ENCODE data around the gene ADAM10.
A peak's percentile ranks its signal among the peaks of the same experiment; 100 is the strongest.

ADAM10 gene

DNA sequence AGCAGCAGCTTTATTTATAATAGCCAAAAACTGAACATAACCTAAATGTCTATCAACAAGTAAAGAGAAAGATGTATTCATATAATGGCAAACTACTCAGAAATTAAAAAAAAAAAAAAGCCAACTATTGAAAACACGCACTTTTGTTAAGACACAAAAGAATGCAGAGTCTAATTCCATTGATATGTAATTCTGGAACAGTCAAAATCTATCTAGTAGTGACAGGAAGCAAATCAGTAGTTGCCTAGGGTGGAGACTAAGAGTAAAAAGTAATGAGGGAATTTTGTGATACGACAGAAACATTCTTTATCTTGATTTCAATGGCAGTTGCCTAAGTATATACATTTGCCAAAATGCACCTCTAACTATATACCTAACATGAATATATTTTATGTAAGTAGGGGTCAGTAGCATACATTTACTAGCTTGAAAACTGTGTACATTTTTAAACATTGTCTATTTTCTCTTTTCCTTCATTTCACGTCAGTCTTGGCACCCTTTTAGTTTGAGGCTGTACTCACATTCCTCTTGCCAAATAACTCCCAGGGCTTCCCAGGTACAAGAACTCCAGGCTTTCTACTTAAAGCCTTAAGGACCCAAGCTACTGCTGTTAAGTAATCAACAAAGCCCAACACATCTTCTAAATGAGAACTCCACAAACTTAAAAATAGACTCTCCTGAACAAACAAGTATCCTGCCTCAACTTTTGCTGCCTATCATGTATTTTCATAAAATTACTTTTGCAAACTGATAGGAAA is 54.7 kb downstream of the ADAM10 start:
- DNase-seq (no peak), ATAC-seq (replicated peaks) (no peak)
- Mint-ChIP-seq H3K36me3 (peaks cover 25 to 26% of the 10 kb centered on the region in 2 donors), H3K4me3 (no peak overlapping the region), H3K9me3 (peaks cover 4 to 10% of the 10 kb centered on the region in 2 donors), H3K27ac (no peak overlapping the region), H3K27me3 (no peaks in the 10 kb centered on the region), H3K4me1 (peaks cover 30 to 68% of the 10 kb centered on the region in 2 donors)

DNA sequence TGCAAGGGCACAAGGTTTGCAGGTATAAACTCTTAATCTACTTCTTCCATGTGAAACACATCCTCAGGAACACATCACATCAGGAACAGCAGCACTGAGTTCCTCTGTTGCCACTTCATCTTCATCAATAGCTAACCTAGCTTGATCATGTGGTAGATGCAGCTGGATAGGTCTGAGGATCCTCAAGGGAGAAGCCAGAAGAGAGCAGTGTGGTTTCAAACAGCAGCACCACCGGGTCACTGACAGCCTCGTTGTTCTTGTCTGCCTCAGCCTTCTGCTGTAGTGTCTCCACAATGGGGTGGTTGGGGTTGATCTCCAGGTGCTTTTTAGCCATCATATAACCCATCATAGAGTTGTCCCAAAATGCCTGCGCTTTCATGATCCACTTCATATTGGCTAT is 58.8 kb downstream of the ADAM10 start:
- Mint-ChIP-seq H3K36me3 (peaks cover 4 to 5% of the 10 kb centered on the region in 2 donors), H3K4me3 (no peak overlapping the region), H3K27ac (no peak overlapping the region), H3K9me3 (no peaks in the 10 kb centered on the region), H3K4me1 (peaks cover 14 to 42% of the 10 kb centered on the region in 2 donors), H3K27me3 (no peaks in the 10 kb centered on the region)
- ATAC-seq (replicated peaks) (peak; percentile 91 to 94), DNase-seq (no peak)

DNA sequence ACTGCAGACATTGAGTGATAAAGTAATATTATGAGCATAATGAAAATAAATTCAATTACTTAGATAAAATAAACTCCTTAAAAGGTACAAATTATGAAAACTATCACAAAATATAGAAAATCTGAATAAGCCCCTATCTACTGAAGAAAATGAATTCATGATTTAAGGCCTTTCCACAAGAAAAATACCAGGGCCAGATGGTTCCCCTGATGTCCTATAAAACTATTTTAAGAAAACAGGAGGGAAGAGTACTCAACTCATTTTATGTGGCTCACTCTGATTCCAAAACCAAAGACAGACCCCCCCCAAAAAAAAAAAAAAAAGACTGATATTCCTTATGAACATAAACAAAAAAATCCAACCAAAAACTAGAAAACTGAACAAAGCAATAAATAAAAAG is 59.9 kb downstream of the ADAM10 start:
- DNase-seq (no peak), ATAC-seq (replicated peaks) (no peak)
- H3K36me3 Mint-ChIP-seq: peaks cover 5 to 6% of the 10 kb centered on the region in 2 donors
- no peak overlapping the region for H3K4me3 Mint-ChIP-seq
- H3K27ac Mint-ChIP-seq: no peak overlapping the region
- H3K9me3 Mint-ChIP-seq: no peaks in the 10 kb centered on the region
- H3K27me3 Mint-ChIP-seq: no peaks in the 10 kb centered on the region
- peaks cover 15 to 37% of the 10 kb centered on the region in 2 donors for H3K4me1 Mint-ChIP-seq

DNA sequence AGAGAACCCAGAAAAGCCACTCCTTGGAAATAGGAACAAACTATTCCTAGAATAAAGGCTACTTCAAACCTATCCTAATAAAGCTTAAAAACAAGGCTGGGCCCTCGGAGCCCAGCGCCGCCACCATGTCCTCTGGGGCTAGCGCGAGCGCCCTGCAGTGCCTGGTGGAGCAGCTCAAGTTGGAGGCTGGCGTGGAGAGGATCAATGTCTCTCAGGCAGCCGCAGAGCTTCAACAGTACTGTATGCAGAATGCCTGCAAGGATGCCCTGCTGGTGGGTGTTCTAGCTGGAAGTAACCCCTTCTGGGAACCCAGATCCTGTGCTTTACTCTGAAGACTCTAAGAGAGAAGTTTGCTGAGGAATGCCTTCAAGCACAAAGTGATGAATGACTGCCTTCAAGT is 63.2 kb downstream of the ADAM10 start:
- no peaks in the 10 kb centered on the region for H3K27me3 Mint-ChIP-seq
- DNase-seq: no peak
- H3K27ac Mint-ChIP-seq: no peak overlapping the region
- H3K4me1 Mint-ChIP-seq: peaks cover 18 to 25% of the 10 kb centered on the region in 2 donors
- no peaks in the 10 kb centered on the region for H3K9me3 Mint-ChIP-seq
- peaks cover 0 to 9% of the 10 kb centered on the region in 2 donors for H3K36me3 Mint-ChIP-seq
- no peak overlapping the region for H3K4me3 Mint-ChIP-seq
- no peak for ATAC-seq (replicated peaks)

DNA sequence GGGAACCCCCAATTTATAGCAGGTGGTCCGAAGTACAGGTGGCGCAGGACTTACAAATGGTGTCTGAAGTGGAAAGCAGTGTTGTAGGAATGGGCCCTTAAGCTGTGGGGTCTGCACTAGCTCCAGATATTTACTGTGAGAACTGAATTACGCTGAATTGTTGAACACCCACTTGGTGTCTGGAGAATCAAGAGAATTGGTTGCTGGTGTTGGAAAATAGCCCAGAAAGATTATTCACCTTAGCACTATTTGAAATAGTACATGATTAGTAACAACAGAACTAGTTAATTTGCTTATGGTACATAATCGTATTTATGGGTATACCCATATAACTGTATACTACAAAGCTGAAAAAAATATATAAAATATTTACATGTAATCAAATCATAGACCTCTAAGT is 64.8 kb downstream of the ADAM10 start:
- Mint-ChIP-seq H3K4me1 (peaks cover 8 to 10% of the 10 kb centered on the region in 2 donors), H3K36me3 (peaks cover 3 to 9% of the 10 kb centered on the region in 2 donors), H3K4me3 (no peak overlapping the region), H3K9me3 (no peaks in the 10 kb centered on the region), H3K27ac (peak overlapping the region; percentile 31), H3K27me3 (no peaks in the 10 kb centered on the region)
- ATAC-seq (replicated peaks) (no peak), DNase-seq (no peak)

DNA sequence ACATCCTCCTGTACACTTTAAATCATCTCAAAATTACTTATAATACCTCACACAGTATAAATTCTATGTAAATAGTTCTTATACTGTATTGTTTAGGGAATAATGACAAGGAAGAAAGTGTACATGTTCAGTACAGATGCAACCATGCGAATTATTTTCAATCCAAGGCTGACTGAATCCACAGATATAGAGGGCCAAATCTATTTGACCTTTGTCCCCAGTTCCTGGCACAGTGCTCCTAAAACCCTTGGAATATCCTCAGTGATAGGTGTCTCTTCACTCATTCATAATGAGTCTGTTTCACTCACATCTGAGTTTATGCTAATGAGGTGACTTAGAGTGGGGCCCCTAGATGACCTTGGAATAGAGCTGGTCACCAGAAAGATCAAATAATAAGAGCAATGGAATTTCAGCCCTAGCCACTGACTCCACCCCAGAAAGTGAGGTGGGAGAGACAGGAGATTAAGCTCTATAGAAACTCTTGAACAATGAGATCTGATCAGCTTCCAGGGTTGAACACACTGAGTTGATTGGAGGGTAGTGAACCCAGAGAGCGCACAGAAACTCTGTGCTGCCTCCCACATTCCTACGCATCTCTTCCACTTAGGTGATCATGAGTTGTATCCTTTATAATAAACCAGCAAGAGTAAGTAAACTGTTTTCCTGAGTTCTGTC is 65.3 kb downstream of the ADAM10 start:
- DNase-seq: no peak
- ATAC-seq (replicated peaks): no peak
- peaks cover 3 to 9% of the 10 kb centered on the region in 2 donors for H3K36me3 Mint-ChIP-seq
- no peaks in the 10 kb centered on the region for H3K27me3 Mint-ChIP-seq
- H3K27ac Mint-ChIP-seq: peak overlapping the region; percentile 31
- H3K4me1 Mint-ChIP-seq: peaks cover 8% of the 10 kb centered on the region in 2 donors
- H3K9me3 Mint-ChIP-seq: no peaks in the 10 kb centered on the region
- H3K4me3 Mint-ChIP-seq: no peak overlapping the region

DNA sequence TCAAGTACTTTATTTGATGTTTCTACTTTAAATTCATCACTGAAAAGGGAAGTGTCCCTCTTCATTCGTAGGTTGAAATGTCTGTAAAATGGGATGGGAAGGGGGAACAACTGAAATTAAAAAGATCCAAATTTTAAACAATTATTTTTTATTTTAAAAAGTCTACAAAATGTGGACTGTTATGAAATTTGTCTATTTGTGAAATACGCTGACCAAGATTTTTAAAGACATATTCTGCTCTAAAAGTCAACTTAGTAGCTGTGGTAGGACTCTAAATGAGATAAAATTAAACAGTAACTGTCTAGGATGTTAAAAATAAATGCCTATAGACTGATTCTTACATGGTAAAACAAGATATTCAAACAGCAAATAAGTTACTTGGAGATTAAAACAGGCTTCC is 67.3 kb downstream of the ADAM10 start:
- Mint-ChIP-seq H3K4me1 (peaks cover 6 to 17% of the 10 kb centered on the region in 2 donors), H3K27ac (no peak overlapping the region), H3K4me3 (no peak overlapping the region), H3K9me3 (no peaks in the 10 kb centered on the region), H3K36me3 (peaks cover 3 to 14% of the 10 kb centered on the region in 2 donors), H3K27me3 (no peaks in the 10 kb centered on the region)
- ATAC-seq (replicated peaks) (no peak), DNase-seq (no peak)

DNA sequence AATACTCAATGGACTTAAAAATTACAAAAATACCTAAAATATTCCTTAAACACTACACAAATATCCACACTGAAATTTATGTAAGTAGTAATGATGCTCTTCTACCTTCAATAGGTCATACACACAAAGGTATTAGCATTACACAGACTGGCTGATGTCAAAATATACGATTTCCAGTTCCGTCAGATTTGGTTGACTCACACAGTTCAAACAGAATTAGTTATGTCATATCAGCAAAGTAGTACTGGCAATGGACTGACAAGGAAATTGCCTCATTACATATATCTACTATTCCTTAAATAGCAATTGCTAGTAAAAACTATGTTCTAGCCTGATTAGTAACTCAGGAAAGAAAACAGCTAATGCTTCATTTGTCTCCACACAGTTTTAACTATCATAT is 70.8 kb downstream of the ADAM10 start:
- no peaks in the 10 kb centered on the region for H3K9me3 Mint-ChIP-seq
- DNase-seq (no peak), ATAC-seq (replicated peaks) (no peak)
- H3K4me1 Mint-ChIP-seq: peaks cover 0 to 10% of the 10 kb centered on the region in 2 donors
- H3K27ac Mint-ChIP-seq: no peak overlapping the region
- no peaks in the 10 kb centered on the region for H3K27me3 Mint-ChIP-seq
- H3K36me3 Mint-ChIP-seq: peaks cover 3 to 13% of the 10 kb centered on the region in 2 donors
- H3K4me3 Mint-ChIP-seq: no peak overlapping the region

DNA sequence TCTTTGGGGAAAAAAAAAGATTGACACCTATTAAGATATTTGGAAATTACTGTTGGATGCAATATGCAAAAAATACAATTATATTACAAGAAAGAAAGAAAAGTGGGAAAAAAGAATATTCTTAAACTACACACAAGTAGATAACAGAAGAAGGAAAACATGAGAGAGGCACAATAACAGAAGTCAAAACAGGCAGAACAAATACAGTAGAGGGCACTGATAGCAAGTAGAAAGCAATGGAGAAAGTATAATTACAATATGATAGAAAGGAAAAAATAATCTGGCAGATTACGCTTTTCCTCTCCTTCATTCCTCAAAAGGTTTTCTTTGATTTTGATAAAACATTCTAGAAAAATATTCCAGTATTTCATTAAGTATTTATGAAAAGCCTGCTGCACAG is 72.1 kb downstream of the ADAM10 start:
- no peaks in the 10 kb centered on the region for H3K9me3 Mint-ChIP-seq
- H3K4me1 Mint-ChIP-seq: peaks cover 0 to 10% of the 10 kb centered on the region in 2 donors
- H3K36me3 Mint-ChIP-seq: peaks cover 5 to 18% of the 10 kb centered on the region in 2 donors
- DNase-seq (no peak), ATAC-seq (replicated peaks) (no peak)
- H3K4me3 Mint-ChIP-seq: no peak overlapping the region
- H3K27ac Mint-ChIP-seq: no peak overlapping the region
- H3K27me3 Mint-ChIP-seq: no peaks in the 10 kb centered on the region

DNA sequence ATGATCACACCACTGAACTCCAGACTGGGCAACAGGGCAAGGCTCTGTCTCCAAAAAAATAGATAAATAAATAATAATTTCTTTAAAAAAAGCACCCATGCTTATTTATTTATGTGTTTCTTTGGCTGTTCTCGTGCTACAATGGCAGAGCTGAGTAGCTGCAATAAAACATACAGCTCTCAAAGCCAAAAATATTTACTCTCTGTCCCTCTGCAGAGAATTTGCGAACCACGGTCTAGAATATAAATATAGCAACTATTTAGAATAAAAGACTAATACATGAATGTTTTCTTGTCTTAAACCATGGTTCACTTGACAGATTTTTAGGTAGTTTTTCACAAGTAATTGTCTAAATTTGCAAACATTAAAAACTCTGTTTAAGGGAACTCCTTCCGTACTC is 72.7 kb downstream of the ADAM10 start:
- Mint-ChIP-seq H3K4me1 (peaks cover 0 to 10% of the 10 kb centered on the region in 2 donors), H3K9me3 (no peaks in the 10 kb centered on the region), H3K4me3 (no peak overlapping the region), H3K27ac (no peak overlapping the region), H3K36me3 (peaks cover 8 to 22% of the 10 kb centered on the region in 2 donors), H3K27me3 (no peaks in the 10 kb centered on the region)
- ATAC-seq (replicated peaks) (no peak), DNase-seq (no peak)

DNA sequence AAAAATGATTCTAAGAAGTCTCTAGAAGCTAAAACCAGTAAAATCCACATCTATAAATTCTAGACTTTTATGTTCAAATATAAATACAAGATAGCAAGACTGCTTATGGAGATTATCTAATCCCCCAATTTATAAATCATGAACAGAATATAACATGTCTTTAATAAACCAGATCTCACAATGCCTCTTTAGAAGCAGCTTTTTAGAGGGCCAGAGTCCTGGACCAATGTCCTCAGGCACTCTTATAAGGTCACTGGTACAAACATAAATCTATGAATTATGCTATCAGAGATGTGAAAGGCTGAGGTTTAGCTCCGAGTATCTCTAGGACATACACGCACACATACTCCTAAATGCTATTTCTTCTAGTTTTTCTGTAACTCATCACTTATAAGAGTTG is 78.3 kb downstream of the ADAM10 start:
- no peak overlapping the region for H3K27ac Mint-ChIP-seq
- no peak for DNase-seq

DNA sequence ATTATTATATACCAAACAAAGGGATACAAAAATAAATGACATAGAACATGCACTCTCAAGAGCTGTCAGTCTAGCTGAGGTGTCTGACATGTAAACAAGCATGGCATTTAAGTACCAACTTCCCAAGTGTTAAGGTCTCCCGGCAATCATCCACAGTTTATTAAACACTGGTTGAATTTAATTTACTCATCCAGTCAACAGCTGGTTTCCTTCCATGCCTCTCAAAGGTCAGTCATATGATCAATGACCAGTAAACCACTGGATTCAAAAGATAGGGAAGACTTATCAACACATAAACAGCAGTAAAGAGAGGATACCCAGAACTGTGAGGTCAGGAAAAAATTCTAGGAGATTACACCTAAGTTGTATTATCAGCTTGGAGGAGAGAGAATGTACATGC is 80.4 kb downstream of the ADAM10 start:
- ATAC-seq (replicated peaks): no peak
- H3K36me3 Mint-ChIP-seq: peaks cover 11 to 25% of the 10 kb centered on the region in 2 donors
- H3K27me3 Mint-ChIP-seq: no peaks in the 10 kb centered on the region
- peaks cover 13 to 25% of the 10 kb centered on the region in 2 donors for H3K4me1 Mint-ChIP-seq
- H3K27ac Mint-ChIP-seq: no peak overlapping the region
- no peak for DNase-seq
- H3K9me3 Mint-ChIP-seq: no peaks in the 10 kb centered on the region
- H3K4me3 Mint-ChIP-seq: no peak overlapping the region

More for the DNA sequence above, 78.3 kb downstream of the ADAM10 start:
- H3K4me1 Mint-ChIP-seq: peaks cover 8 to 17% of the 10 kb centered on the region in 2 donors
- peaks cover 4 to 21% of the 10 kb centered on the region in 2 donors for H3K36me3 Mint-ChIP-seq
- H3K9me3 Mint-ChIP-seq: no peaks in the 10 kb centered on the region
- ATAC-seq (replicated peaks): no peak
- H3K4me3 Mint-ChIP-seq: no peak overlapping the region
- H3K27me3 Mint-ChIP-seq: no peaks in the 10 kb centered on the region

DNA sequence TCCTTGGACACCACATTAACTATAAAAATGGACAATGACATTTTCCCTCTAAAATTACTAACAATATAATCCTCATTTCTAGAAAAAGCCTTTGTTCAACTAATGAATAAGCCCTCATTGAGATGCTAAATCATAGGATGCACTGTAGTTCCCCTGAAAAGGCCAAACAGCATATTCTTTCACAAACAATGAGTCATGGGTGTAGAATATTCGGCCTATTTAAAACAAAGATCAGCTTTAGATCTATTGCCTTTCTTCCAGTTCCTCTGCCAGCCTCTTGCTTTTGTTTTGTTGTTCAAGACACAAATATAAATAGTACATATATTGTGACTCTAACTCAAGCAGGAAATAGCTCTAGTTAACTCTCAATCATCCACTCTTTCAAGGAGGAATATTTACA is 82.5 kb downstream of the ADAM10 start:
- peak in 1 of 2 donors; percentile 33 for ATAC-seq (replicated peaks)
- no peaks in the 10 kb centered on the region for H3K9me3 Mint-ChIP-seq
- H3K4me3 Mint-ChIP-seq: no peak overlapping the region
- no peaks in the 10 kb centered on the region for H3K27me3 Mint-ChIP-seq
- H3K4me1 Mint-ChIP-seq: peaks cover 13 to 25% of the 10 kb centered on the region in 2 donors
- peaks cover 18 to 26% of the 10 kb centered on the region in 2 donors for H3K36me3 Mint-ChIP-seq
- no peak for DNase-seq
- H3K27ac Mint-ChIP-seq: no peak overlapping the region

DNA sequence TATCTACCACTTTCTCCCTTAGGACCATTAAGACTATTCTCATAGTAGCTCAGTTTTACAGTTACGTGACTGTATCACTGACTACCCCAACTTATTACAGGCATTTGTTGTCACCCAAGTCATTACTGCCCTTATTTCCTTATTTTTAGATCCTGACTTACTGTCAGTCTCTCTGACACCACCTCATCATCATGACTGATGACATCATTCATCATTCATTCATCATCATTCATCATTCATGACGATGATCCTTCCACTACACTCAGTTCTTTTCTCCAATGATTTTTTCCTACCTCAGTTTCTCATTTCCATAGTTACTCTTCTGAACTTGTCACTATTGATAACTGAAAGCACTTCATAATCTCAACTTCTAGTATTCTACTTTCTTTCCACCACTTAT is 83.8 kb downstream of the ADAM10 start:
- H3K27ac Mint-ChIP-seq: no peak overlapping the region
- DNase-seq (no peak), ATAC-seq (replicated peaks) (no peak)
- H3K4me1 Mint-ChIP-seq: peaks cover 13 to 25% of the 10 kb centered on the region in 2 donors
- H3K27me3 Mint-ChIP-seq: no peaks in the 10 kb centered on the region
- no peaks in the 10 kb centered on the region for H3K9me3 Mint-ChIP-seq
- no peak overlapping the region for H3K4me3 Mint-ChIP-seq
- peaks cover 28 to 38% of the 10 kb centered on the region in 2 donors for H3K36me3 Mint-ChIP-seq

DNA sequence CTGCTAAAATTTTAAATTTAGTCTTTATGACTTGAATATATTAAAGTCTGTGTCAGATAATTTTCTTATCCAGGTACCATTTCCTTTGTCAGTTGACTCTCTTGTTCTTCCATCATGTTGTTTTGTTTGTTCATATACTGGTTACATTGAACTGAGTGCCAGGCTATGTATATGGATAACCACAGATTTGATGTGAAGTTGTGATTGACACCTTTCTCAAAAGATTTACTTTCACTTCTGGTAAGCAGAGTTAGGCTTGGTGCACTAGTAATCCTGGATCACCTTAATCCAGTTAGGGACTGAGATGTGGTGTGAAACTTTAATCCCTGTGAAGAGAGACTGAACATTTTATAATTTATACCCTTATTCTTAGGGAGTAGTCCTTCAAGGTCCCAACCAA is 99.4 kb downstream of the ADAM10 start:
- DNase-seq (no peak), ATAC-seq (replicated peaks) (no peak)
- Mint-ChIP-seq H3K27me3 (no peaks in the 10 kb centered on the region), H3K4me3 (no peak overlapping the region), H3K9me3 (no peaks in the 10 kb centered on the region), H3K4me1 (no peaks in the 10 kb centered on the region), H3K36me3 (peaks cover 18 to 38% of the 10 kb centered on the region in 2 donors), H3K27ac (no peak overlapping the region)

Measured in stimulated activated naive B cell treated with anti-CD40 and anti-IgM and Interleukin-4, amounts not matched to agents 10 μg/mL and 1 μg/mL and 100 μg/mL, for 72 hours (primary cell).